NCI-H2107 treated with DMSO at 0.1 percent for 48 hours (cell line): ENCODE data around the gene DHX16.

ENCODE experiments used
- DNase-seq: peaks from one replicate; lab custom pipeline; 2025; ENCODE audit not compliant: unreplicated experiment; lab: John Stamatoyannopoulos, UW

Gene DHX16

GRCh38 chr6:30696432-30696831 is 23.6 kb upstream of the DHX16 start:
- no peak for DNase-seq

- no peak for DNase-seq
Measured at GRCh38 chr6:30691208-30691847, 18.5 kb upstream of the DHX16 start.

- peak; percentile 50 for DNase-seq
Measured at GRCh38 chr6:30690403-30691207, 17.8 kb upstream of the DHX16 start, which contains the start of gene NRM. Gene NRM (minus strand): TSS chr6:30690984. CDS start chr6:30690974, 10 bp downstream.

GRCh38 chr6:30689985-30690384 is 17.2 kb upstream of the DHX16 start:
- no peak for DNase-seq

- no peak for DNase-seq
Measured at GRCh38 chr6:30689022-30689865, 16.4 kb upstream of the DHX16 start.

DNA sequence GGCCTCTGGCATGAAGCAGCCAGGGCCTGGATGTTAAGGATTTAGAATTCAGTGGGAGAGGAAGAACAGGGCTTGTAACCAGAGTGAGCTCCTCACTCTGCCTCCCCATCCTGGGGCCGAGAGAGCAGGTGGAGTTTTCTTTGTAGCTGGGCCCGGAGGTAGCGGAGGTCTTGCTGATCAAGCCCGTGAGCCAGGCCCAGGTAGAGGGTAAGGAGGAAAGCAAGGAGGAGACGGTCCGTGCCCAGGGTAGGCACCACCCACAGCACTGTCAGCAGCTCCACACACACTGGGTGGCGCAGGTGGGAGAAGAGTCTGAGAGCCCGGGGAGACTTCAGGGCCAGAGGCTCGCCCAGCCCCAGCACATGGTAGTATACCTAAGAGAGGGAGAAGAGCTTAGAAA is 15.8 kb upstream of the DHX16 start:
- no peak for DNase-seq

- no peak for DNase-seq
Measured at GRCh38 chr6:30687659-30688431, 15.0 kb upstream of the DHX16 start.

DNA sequence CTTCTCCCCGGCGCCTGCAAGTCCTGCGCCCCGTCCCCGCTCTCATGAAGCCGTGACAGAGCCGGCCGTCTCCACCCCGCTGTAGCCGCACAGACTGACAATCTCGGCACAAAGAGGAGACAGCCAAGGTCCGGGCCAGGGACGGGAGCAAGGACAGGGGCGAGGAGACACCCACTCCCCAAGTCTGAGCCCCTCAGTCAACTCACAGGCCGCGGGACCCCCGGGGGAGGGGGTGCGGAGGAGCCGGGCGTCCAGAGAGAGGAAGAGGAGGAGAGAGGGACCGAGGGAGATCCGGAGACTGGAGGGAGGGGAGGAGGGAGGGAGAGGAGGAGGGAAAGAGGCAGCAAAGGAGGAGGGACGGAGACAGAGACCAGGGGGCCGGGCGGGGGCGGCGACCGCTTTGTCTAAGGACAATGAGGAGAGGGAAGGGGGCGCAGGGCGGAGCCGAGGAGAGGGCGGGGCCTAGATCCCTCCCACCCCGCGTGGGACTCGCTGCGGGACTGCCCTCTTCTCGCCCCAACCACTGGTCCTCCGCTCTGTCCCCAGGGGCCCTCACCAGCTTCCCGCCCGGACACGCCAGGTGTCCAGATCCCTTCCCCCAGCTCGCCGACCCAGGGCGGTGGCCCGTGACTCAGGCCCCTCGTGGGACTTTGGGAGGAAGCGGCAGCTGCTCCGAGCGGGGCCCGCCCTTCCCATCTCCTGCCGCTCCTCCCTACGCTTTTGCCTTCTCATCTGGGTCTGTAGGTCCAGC is 14.3 kb upstream of the DHX16 start:
- peak; percentile 41 for DNase-seq

- no peak for DNase-seq
Measured at GRCh38 chr6:30686009-30686907, 13.5 kb upstream of the DHX16 start, which contains the start of gene PPP1R18. Gene PPP1R18 (minus strand): TSS chr6:30686645. CDS start chr6:30686018, 627 bp downstream.

DNA sequence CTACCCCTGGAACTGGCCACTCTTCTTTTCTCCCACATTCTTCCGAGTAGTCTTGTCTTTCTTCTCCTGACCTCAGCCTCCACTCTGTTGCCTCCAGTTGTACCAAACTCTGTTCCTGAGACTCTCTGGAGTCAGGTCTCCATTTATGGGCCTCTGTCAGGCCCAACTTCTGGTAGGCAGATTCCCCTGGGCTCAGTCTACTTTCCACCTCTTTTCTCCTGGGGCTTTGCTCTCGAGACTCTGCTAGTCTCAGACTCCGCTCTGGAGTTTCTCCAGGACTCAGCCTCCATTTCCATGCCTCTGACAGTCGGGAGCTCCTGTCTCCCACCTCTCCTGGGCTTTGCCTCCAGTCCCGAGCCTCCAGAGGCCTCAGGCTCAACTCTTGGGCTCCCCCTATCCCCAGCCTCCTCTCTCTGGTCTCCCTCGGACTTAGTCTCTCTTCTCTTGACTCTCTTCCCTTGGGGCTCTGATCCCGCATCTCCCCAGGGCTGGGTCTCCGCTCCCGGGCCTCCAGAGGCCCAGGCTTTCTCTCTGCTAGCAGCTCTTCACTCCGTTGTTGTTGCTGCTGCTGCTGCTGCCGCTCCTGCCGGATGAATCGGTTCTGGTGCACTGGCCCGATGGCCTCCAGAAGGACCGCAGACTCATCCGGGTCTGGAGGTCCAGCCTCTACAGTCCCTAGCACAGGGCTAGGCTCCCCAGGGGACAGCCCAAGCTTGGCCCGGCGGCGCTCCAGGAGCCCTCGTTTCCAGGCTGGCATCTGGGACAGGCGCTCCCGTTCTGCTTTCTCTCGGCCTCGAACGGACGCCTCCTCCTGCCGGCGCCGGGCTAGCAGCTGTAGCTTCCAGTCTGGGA is 12.6 kb upstream of the DHX16 start:
- no peak for DNase-seq

DNA sequence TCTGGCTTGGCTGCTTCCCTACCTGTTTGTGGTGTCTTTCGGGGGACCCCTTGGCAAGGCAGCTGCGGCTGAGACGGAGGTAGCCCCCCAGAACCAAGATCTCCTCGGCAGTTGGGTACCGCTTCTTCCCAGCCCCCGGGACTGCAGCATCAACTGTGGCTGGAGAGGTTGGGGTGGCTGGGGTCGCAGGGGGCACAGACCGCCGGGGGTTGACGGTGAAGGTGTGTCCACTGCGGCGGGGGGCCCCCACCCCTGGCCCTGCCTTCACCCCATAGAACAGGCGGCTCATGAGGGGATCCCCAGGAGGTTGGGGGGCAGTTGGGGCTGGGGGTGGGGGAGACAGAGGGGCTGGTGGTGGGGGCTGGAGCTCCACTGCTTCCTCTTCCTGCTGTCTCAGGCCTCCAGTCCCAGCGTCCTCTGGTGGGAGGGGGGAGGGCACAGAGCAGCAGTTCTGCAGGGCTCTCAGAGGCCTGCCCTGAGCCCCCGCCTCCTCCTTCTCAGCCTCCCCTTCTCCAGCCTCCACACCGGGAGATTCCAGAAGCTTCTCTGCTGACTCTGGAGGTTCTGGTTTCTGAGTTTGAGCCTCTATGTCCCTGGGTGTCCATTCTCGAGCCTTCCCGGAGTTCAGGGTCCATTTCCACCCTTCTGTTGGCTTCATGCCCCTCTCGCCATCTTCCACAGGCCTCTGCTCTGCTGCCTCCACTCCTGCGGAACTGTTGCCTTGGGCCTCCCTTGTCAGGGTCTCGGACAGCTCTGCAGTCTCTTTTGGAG is 11.8 kb upstream of the DHX16 start:
- DNase-seq, result no peak

DNA sequence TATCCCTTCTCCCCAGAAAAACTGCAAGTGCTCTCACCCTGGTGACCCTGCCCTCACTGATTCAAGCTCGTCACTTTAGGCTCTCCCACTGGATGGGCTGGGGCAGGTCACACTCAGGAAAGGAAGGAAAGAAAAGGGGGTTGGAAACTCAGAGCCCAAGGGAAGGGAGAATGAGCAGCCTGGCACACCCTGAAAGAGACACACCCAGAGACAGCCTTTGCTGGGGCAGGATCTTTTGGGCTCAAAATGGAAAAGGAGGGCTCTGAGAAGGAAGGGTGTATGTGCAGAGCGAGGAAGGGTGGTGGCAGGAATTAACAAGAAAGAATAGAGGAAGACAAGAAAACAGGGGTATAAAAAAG is 11.2 kb upstream of the DHX16 start:
- no peak for DNase-seq

- no peak for DNase-seq
Measured at GRCh38 chr6:30683183-30683979, 10.6 kb upstream of the DHX16 start.

- DNase-seq, result no peak
Measured at GRCh38 chr6:30682143-30683117, 9.6 kb upstream of the DHX16 start.

DNA sequence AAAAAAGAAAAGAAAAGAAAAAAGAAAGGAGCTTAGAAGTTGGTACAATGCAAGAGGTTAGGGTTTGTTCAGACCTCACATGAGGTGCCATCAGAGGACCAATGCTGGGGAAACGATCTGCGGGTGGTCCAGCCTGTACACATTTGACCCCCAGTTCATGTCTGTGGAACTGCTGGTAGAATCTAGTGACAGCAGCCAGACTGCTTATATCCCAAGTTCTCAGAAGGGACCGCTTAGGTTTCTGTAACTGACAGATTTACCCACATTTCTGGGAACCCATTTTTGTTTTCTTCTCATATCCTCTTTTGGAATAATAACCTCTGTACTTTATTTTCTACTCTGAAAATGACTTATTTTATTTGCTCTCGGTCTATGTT is 8.9 kb upstream of the DHX16 start:
- no peak for DNase-seq
